Right lobe of liver (tissue), 6 donors: ENCODE measurements around the gene RGS7BP. TPM values are rescaled to one million over a fixed set of nuclear protein-coding genes. Genes with fewer than 3 reads are reported as not detected.
"Not testable (repeated sequence)": the region's sequence is repeated elsewhere in the genome, so short reads cannot be mapped to it uniquely, and the experiment has no call there.

Experiments
- ATAC-seq, 4 donors: fragments of 200-7000 bp; cut with Tn5 transposase; one replicate each; pipeline ENCODE4 v1.9.1; 2020; ENCODE audit warnings: mild to moderate bottlenecking in 4 of 4, moderate library complexity in 4 of 4
- DNase-seq, 3 donors: peaks; one replicate each; pipeline ENCODE4 v3.0.0-alpha.2; 2020
- H3K27ac ChIP-seq, 3 donors: fragments of 200-600 bp; one replicate each; pipeline ENCODE4 v1.8.0; 2022
- H3K27me3 ChIP-seq, 2 donors: fragments of 200-600 bp; one replicate each; pipeline ENCODE4 v1.8.0; 2022
- H3K36me3 ChIP-seq, 4 donors: fragments of 200-600 bp; sonication (generic) in 1 of 4; one replicate each; pipeline versions ENCODE4 v1.5.1 to v1.8.0; 2017 to 2022; ENCODE audit warnings: control low read depth in 1 of 4
- H3K4me1 ChIP-seq, 4 donors: fragments of 200-600 bp; sonication (generic) in 1 of 4; one replicate each; pipeline versions ENCODE4 v1.5.1 to v1.8.0; 2017 to 2022; ENCODE audit warnings: control low read depth in 1 of 4
- H3K4me3 ChIP-seq, 3 donors: fragments of 200-600 bp; one replicate each; pipeline ENCODE4 v1.8.0; 2022
- H3K9me3 ChIP-seq, 4 donors: fragments of 200-600 bp; sonication (generic) in 1 of 4; one replicate each; pipeline versions ENCODE4 v1.5.1 to v1.8.0; 2017 to 2022; ENCODE audit warnings: control low read depth in 1 of 4
- POLR2A ChIP-seq: fragments of 450-650 bp; IDR thresholded peaks from one replicate; pipeline ENCODE4 v1.6.1; 2017; ENCODE audit warnings: antibody characterized with exemption, mild to moderate bottlenecking
- WGBS: methylation state at CpG from one replicate; pipeline ENCODE4 v1.1.6; 2018; ENCODE audit warnings: low coverage, low lambda C conversion rate; ENCODE audit not compliant: insufficient coverage; ENCODE audit errors: missing lambda C conversion rate; 5-methylcytosine and 5-hydroxymethylcytosine counted together
- intact Hi-C, 2 donors: fragments of 100-400 bp; cut with DNase I; formaldehyde crosslinking; loops; one replicate each; pipeline versions ENCODE4 v1.11.2 to v1.14.1; 2022
- total RNA-seq, 6 experiments: library from RNA; depleted of rRNA in 2 of 6; stranded (reverse); fragments of >200 nt in 2 of 6; fragmentation: NEBNext Ultra II Directional in 3 of 6; extraction: Animal tissue kit (Norgen Biotek cat#: 25700) in 3 of 6; gene quantifications; one replicate each; pipeline versions ENCODE4 v1.1.0 to v1.2.4, GENCODE V29; 2016 to 2023
- TF ChIP-seq, protein P1 (sequence below), 4 donors: fragments of 200-600 bp in 3 of 4; fragments of 450-650 bp in 1 of 4; IDR thresholded peaks; one replicate each; pipeline versions ENCODE4 v1.5.1 to v1.8.0; 2016 to 2022; ENCODE audit warnings: antibody characterized with exemption in 4 of 4, mild to moderate bottlenecking in 2 of 4
- donor health status: DM: no; HTN: yes; CAD: no.
- donor health status: DM: no; HTN: no; CAD: no.
- donor health status: DM: no; HTN: no; CAD: no.
- donor health status: DM: no; HTN: yes; CAD: no.
- donor health status: DM: no; HTN: yes; CAD: no.

The RGS7BP gene
- total RNA-seq, 6 experiments from 2014 or later, result 0.84 to 1.8 (median 1.3) TPM

DNA sequence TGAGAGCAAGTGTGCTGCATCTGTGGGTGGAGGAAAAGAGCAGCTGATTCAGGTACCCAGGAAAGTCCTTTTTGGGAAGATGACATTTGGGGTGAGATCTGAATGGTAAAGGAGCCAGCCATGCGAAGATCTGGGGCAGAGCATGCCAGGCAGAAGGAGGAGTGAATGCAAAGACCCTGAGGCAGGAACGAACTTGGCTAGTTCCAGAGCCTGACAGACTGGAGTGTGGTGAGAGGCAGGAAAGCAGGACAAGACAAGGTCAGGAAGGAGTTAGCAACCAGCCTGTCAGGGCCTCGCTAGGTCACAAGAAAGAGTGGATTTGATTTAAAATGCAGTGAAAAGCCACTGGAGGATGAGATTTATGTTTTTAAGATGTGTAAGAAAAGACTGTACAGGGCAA is 28.2 kb downstream of the RGS7BP start:
- WGBS, result 38% methylated on average over 3 of the region's 3 CpGs
- TF ChIP-seq, protein P1, sequence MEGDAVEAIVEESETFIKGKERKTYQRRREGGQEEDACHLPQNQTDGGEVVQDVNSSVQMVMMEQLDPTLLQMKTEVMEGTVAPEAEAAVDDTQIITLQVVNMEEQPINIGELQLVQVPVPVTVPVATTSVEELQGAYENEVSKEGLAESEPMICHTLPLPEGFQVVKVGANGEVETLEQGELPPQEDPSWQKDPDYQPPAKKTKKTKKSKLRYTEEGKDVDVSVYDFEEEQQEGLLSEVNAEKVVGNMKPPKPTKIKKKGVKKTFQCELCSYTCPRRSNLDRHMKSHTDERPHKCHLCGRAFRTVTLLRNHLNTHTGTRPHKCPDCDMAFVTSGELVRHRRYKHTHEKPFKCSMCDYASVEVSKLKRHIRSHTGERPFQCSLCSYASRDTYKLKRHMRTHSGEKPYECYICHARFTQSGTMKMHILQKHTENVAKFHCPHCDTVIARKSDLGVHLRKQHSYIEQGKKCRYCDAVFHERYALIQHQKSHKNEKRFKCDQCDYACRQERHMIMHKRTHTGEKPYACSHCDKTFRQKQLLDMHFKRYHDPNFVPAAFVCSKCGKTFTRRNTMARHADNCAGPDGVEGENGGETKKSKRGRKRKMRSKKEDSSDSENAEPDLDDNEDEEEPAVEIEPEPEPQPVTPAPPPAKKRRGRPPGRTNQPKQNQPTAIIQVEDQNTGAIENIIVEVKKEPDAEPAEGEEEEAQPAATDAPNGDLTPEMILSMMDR (IDR thresholded peaks at IDR 0.05), result no peak
- no peak for TF ChIP-seq POLR2A
- intact Hi-C loops, result no loop called here

DNA sequence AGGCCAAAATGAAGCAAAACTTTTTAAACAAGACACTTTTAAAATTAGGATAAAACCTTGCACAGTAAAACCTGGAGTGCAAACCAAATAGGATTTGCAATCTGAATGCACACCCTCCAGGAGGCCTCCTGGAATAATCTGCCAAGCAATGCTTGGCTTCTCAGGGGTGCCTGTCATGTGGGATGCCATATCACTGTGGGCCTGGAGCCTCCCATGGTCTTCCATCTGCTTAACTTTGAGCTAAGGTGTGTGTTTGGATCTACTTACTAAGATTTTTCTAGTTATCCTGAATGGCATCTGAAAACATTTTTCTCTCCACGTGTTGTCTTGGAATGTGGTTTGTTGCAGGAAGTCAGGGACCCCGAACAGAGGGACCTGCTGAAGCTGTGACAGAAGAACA is 52.1 kb downstream of the RGS7BP start:
- Histone ChIP-seq H3K4me1 (no peaks in the 10 kb centered on the region), H3K27me3 (no peaks in the 10 kb centered on the region), H3K27ac (no peak overlapping the region), H3K4me3 (no peak overlapping the region), H3K9me3 (no peaks in the 10 kb centered on the region), H3K36me3 (no peaks in the 10 kb centered on the region)
- DNase-seq, result no peak
- ATAC-seq, result no peak
- TF ChIP-seq, protein P1 (IDR thresholded peaks at IDR 0.05), result no peak
- no peak for TF ChIP-seq POLR2A
- intact Hi-C loops, result no loop called here
- 60% methylated on average over 2 of the region's 2 CpGs for WGBS

More for the DNA sequence above, 28.2 kb downstream of the RGS7BP start:
- DNase-seq, result no peak
- no peaks in the 10 kb centered on the region for H3K9me3 ChIP-seq
- H3K36me3 ChIP-seq, result no peaks in the 10 kb centered on the region
- no peak overlapping the region for H3K4me3 ChIP-seq
- H3K27me3 ChIP-seq, result no peaks in the 10 kb centered on the region
- ATAC-seq, result no peak
- H3K4me1 ChIP-seq, result no peaks in the 10 kb centered on the region
- H3K27ac ChIP-seq, result no peak overlapping the region

DNA sequence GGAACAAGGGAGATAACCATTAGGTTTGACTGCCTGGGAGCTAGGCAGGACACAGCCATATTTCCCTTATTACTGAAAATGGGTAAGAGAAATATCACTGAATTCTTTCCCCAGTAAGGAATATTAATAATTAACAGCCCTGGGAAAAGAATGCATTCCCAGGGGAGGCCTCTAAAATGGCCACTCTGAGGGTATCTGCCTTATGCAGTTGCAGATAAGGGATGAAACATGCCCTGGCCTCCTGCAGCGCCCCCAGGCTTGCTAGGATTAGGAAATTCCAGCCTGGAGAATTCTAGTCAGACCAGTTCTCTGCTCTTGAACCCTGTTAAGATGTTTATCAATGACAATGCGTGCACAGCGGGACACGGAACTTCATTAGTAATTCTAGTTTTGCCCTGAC is 52.8 kb downstream of the RGS7BP start:
- 43% methylated on average over 4 of the region's 4 CpGs for WGBS
- H3K27ac ChIP-seq, H3K4me3 ChIP-seq, H3K4me1 ChIP-seq, H3K36me3 ChIP-seq, H3K27me3 ChIP-seq, ATAC-seq, intact Hi-C loops, DNase-seq, H3K9me3 ChIP-seq: not testable (repeated sequence)

DNA sequence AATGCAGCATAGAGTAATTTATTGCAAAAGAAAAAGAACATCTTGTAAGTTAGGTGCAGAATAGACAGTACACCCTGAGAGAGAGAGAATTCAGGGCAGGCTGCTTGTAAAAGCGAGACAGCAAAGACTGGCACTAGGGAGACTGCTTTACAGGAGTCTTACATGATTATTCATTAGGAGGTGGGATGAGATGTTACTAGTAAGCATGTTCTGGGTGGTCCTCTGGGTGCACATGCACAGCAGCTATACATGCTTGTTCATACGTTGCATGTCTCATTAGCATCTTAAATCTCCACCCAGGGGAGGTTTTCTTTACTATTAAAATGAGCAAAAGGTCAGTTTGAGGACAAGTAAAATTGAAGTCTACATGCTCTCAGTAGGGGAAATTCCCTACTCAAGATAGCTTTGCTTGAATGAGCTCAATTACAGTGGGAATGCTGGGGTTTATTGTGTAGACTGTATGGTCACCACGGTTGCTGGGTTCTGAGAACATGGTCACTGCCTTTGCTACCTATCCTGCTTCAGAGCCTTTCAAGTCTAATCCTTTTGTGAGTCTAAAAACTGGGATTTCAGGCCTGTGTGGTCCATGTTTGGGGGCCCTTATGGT is 60.6 kb downstream of the RGS7BP start:
- intact Hi-C loops, result no loop called here
- no peaks in the 10 kb centered on the region for H3K36me3 ChIP-seq

DNA sequence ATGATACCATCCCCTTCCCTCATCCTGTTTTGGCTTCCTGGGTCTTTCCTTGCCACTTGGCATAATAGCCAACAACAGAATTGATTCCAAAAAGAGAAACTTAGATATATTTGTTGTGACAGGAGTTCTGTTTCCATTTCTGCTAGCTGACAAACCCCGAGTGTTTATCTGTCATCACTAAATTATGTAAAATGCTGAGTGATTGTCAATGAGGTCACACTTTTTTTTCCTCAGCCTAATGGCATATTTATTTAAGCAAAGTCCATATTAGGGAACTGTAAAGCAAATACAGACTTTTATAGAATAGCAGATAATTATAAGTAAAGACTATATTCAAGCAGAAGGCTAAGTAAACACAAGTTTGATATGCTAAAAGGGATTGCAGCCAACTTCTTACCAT is 64.0 kb downstream of the RGS7BP start:
- ATAC-seq, result no peak

More for the DNA sequence above, 60.6 kb downstream of the RGS7BP start:
- no peak for TF ChIP-seq POLR2A
- TF ChIP-seq, protein P1 (IDR thresholded peaks at IDR 0.05), result no peak
- no peak for ATAC-seq
- no peak for DNase-seq
- Histone ChIP-seq H3K4me3 (no peak overlapping the region), H3K27ac (no peak overlapping the region), H3K4me1 (no peaks in the 10 kb centered on the region), H3K27me3 (no peaks in the 10 kb centered on the region), H3K9me3 (no peaks in the 10 kb centered on the region)
- WGBS, result 92% methylated on average over 2 of the region's 3 CpGs

More for the DNA sequence above, 64.0 kb downstream of the RGS7BP start:
- intact Hi-C loops, result no loop called here
- TF ChIP-seq, protein P1 (IDR thresholded peaks at IDR 0.05), result no peak
- TF ChIP-seq POLR2A, result no peak
- Histone ChIP-seq H3K9me3 (no peaks in the 10 kb centered on the region), H3K27me3 (no peaks in the 10 kb centered on the region), H3K4me1 (no peaks in the 10 kb centered on the region), H3K4me3 (no peak overlapping the region), H3K36me3 (no peaks in the 10 kb centered on the region), H3K27ac (no peak overlapping the region)
- 28% methylated on average over 1 of the region's 1 CpG for WGBS
- no peak for DNase-seq
